Prostate gland (tissue), 2 donors: ENCODE results near the gene GRHL1.

Source experiments
- CTCF ChIP-seq, 4 experiments: fragments of 200-600 bp in 2 of 4; fragments of 450-650 bp in 2 of 4; sonication (generic) in 2 of 4; IDR thresholded peaks; 1 replicate in 3 of 4; 2 replicates in 1 of 4; pipeline ENCODE4 v1.5.1; 2016 to 2019; ENCODE audit warnings: antibody characterized with exemption in 4 of 4, mild to moderate bottlenecking in 2 of 4, moderate library complexity in 2 of 4
- POLR2A ChIP-seq: fragments of 450-650 bp; IDR thresholded peaks from one replicate; pipeline ENCODE4 v1.6.1; 2016; ENCODE audit warnings: antibody characterized with exemption, mild to moderate bottlenecking
- POLR2AphosphoS5 ChIP-seq: sonication (generic); formaldehyde crosslinking; IDR thresholded peaks from one replicate; pipeline ENCODE4 v1.6.1; 2017; ENCODE audit warnings: antibody characterized with exemption

DNA sequence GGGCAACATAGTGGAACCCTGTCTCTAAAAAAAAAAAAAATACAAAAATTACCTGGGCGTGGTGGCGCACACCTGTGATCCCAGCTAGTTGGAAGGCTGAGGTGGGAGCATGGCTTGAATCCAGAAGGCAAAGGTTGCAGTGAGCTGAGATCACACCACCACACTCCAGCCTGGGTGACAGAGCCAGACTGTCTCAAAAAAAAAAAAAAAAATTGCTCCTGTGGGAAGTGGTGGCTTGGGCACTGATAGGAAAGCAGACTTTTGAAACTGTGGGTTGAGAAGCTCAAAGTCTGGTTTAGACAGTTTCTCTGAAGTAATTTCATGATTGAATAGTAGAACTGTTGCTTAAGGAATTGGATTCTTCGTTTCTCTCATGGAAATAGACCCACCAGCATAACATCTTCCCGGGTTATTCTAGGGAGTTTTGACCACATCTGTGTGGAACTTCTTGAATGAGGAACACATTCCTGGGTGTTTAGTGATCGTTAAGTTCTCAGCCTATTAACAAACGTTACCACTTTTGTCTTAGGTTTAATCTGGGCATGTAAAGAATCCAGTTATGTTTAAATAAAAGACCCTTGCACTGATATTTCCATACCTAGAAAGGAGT lies 33.5 kb downstream of the GRHL1 start:
- no peak for TF ChIP-seq POLR2AphosphoS5
- TF ChIP-seq POLR2A = no peak
- no peak for TF ChIP-seq CTCF (IDR thresholded peaks at IDR 0.05)
